ENCODE data around the gene YAP1.

The YAP1 gene

GRCh38 chr11:102135256-102135655 lies 25.0 kb downstream of the YAP1 start:
- TF ChIP-seq HIC1 (tag by site-specific recombination; IDR thresholded peaks at IDR 0.05) (no peak), KLF9 (tag by site-specific recombination; IDR thresholded peaks at IDR 0.05; ENCODE audit: low read depth) (no peak), ZNF707 (tag by site-specific recombination; IDR thresholded peaks at IDR 0.05) (no peak), ZNF350 (tag by site-specific recombination; IDR thresholded peaks at IDR 0.05) (no peak), SETDB1 (IDR thresholded peaks at IDR 0.05; ENCODE audit: insufficient read length, low read length) (no peak), MYNN (tag by site-specific recombination; IDR thresholded peaks at IDR 0.05; ENCODE audit: borderline replicate concordance) (no peak), ZNF426 (tag by site-specific recombination; IDR thresholded peaks at IDR 0.05) (no peak)
- TF ChIP-seq, protein P1, sequence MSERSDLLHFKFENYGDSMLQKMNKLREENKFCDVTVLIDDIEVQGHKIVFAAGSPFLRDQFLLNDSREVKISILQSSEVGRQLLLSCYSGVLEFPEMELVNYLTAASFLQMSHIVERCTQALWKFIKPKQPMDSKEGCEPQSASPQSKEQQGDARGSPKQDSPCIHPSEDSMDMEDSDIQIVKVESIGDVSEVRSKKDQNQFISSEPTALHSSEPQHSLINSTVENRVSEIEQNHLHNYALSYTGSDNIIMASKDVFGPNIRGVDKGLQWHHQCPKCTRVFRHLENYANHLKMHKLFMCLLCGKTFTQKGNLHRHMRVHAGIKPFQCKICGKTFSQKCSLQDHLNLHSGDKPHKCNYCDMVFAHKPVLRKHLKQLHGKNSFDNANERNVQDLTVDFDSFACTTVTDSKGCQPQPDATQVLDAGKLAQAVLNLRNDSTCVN (tag by site-specific recombination; optimal IDR thresholded peaks at IDR 0.05), result no peak
- H3K9me3 ChIP-seq (ENCODE audit: control insufficient read depth, insufficient read depth, low read depth, low read length), result no peaks in the 10 kb centered on the region
- ChIA-PET CTCF (no interaction called here), POLR2A (no interaction called here)
- H3K36me3 ChIP-seq (ENCODE audit: control insufficient read depth in 2 of 2, insufficient read depth in 1 of 2, low read length in 2 of 2), result no peaks in the 10 kb centered on the region
- H3K4me1 ChIP-seq (ENCODE audit: control insufficient read depth, insufficient read depth, low read length), result no peaks in the 10 kb centered on the region
- H3K27ac ChIP-seq (ENCODE audit: extremely low read depth, low read depth, low read length), result no peak overlapping the region
- no peak overlapping the region for H3K4me3 ChIP-seq (ENCODE audit: low read depth, low read length)

GRCh38 chr11:102138223-102138622 lies 28.0 kb downstream of the YAP1 start:
- POLR2A ChIA-PET, result no interaction called here
- Histone ChIP-seq H3K36me3 (ENCODE audit: control insufficient read depth in 2 of 2, insufficient read depth in 1 of 2, low read length in 2 of 2) (no peaks in the 10 kb centered on the region), H3K9me3 (ENCODE audit: control insufficient read depth, insufficient read depth, low read depth, low read length) (no peaks in the 10 kb centered on the region), H3K27ac (ENCODE audit: extremely low read depth, low read depth, low read length) (no peak overlapping the region), H3K4me3 (ENCODE audit: low read depth, low read length) (no peak overlapping the region), H3K4me1 (ENCODE audit: control insufficient read depth, insufficient read depth, low read length) (no peaks in the 10 kb centered on the region)
- no peak for TF ChIP-seq GLIS1 (tag by site-specific recombination; IDR thresholded peaks at IDR 0.05)
- peak; percentile 65 for TF ChIP-seq SETDB1 (IDR thresholded peaks at IDR 0.05; ENCODE audit: insufficient read length, low read length)
- CTCF ChIA-PET, result no interaction called here

DNA sequence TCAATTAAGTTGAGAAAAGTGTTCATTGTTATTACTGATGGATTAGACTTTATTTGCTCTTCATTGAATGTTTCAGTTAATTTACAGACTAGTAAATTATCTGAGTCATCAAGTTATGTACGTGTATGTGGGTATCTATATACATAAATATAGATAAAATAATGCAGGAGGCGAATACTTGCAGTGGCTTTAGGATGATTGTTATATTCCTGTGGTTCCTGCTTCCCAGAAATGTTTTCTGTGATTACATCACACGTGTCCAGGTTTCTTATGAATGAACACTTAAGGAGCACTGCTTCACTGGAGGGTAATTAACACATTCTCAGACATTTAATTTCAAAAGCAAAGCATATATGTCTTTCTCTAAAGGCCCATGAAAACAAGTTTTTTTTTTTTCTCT lies 28.4 kb downstream of the YAP1 start:
- Histone ChIP-seq H3K4me3 (ENCODE audit: low read depth, low read length) (no peak overlapping the region), H3K9me3 (ENCODE audit: control insufficient read depth, insufficient read depth, low read depth, low read length) (no peaks in the 10 kb centered on the region), H3K4me1 (ENCODE audit: control insufficient read depth, insufficient read depth, low read length) (no peaks in the 10 kb centered on the region), H3K36me3 (ENCODE audit: control insufficient read depth in 2 of 2, insufficient read depth in 1 of 2, low read length in 2 of 2) (no peaks in the 10 kb centered on the region), H3K27ac (ENCODE audit: extremely low read depth, low read depth, low read length) (no peak overlapping the region)
- POLR2A ChIA-PET, result no interaction called here
- CTCF ChIA-PET, result no interaction called here
- TF ChIP-seq, protein P2, sequence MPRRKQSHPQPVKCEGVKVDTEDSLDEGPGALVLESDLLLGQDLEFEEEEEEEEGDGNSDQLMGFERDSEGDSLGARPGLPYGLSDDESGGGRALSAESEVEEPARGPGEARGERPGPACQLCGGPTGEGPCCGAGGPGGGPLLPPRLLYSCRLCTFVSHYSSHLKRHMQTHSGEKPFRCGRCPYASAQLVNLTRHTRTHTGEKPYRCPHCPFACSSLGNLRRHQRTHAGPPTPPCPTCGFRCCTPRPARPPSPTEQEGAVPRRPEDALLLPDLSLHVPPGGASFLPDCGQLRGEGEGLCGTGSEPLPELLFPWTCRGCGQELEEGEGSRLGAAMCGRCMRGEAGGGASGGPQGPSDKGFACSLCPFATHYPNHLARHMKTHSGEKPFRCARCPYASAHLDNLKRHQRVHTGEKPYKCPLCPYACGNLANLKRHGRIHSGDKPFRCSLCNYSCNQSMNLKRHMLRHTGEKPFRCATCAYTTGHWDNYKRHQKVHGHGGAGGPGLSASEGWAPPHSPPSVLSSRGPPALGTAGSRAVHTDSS (tag by site-specific recombination; IDR thresholded peaks at IDR 0.05), result no peak
- TF ChIP-seq ZNF76 (tag by site-specific recombination; IDR thresholded peaks at IDR 0.05; ENCODE audit: borderline replicate concordance, low read depth) (no peak), ZNF529 (tag by site-specific recombination; IDR thresholded peaks at IDR 0.05; ENCODE audit: insufficient replicate concordance) (no peak), SP7 (tag by site-specific recombination; IDR thresholded peaks at IDR 0.05) (no peak), INSM2 (tag by site-specific recombination; IDR thresholded peaks at IDR 0.05) (no peak), ZNF223 (tag by site-specific recombination; IDR thresholded peaks at IDR 0.05) (no peak), ZNF175 (tag by site-specific recombination; IDR thresholded peaks at IDR 0.05) (no peak), ZNF707 (tag by site-specific recombination; IDR thresholded peaks at IDR 0.05) (no peak), ZNF664 (tag by site-specific recombination; IDR thresholded peaks at IDR 0.05) (no peak), ZNF274 (IDR thresholded peaks at IDR 0.05; ENCODE audit: low read length) (no peak), ZNF274 (tag by site-specific recombination; IDR thresholded peaks at IDR 0.05; ENCODE audit: borderline replicate concordance) (no peak), KLF10 (tag by site-specific recombination; IDR thresholded peaks at IDR 0.05) (no peak), ZNF670 (tag by site-specific recombination; IDR thresholded peaks at IDR 0.05; ENCODE audit: low read depth) (no peak), ZNF596 (tag by site-specific recombination; IDR thresholded peaks at IDR 0.05) (no peak)
- TF ChIP-seq, protein P3, sequence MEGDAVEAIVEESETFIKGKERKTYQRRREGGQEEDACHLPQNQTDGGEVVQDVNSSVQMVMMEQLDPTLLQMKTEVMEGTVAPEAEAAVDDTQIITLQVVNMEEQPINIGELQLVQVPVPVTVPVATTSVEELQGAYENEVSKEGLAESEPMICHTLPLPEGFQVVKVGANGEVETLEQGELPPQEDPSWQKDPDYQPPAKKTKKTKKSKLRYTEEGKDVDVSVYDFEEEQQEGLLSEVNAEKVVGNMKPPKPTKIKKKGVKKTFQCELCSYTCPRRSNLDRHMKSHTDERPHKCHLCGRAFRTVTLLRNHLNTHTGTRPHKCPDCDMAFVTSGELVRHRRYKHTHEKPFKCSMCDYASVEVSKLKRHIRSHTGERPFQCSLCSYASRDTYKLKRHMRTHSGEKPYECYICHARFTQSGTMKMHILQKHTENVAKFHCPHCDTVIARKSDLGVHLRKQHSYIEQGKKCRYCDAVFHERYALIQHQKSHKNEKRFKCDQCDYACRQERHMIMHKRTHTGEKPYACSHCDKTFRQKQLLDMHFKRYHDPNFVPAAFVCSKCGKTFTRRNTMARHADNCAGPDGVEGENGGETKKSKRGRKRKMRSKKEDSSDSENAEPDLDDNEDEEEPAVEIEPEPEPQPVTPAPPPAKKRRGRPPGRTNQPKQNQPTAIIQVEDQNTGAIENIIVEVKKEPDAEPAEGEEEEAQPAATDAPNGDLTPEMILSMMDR (tag by site-specific recombination; IDR thresholded peaks at IDR 0.05), result no peak

Measured in HEK293 (cell line).